AG10803 (cell line): ENCODE data around the gene ESPN.
"Not testable (repeated sequence)": the region's sequence is repeated elsewhere in the genome, so short reads cannot be mapped to it uniquely, and the experiment has no call there.

Experiments used
- DNase-seq: peaks from one replicate; pipeline ENCODE4 v3.0.0; 2010; ENCODE audit warnings: low read depth
- H3K4me3 ChIP-seq: 2 replicates; pipeline ENCODE4 v1.5.1; 2011; ENCODE audit warnings: mild to moderate bottlenecking, low read length, control low read depth
- TF ChIP-seq, protein P1 (sequence below): conservative IDR thresholded peaks from 2 replicates; pipeline ENCODE4 v1.5.1; 2011; ENCODE audit warnings: mild to moderate bottlenecking, low read length, control low read depth, inconsistent platforms

Gene ESPN

DNA sequence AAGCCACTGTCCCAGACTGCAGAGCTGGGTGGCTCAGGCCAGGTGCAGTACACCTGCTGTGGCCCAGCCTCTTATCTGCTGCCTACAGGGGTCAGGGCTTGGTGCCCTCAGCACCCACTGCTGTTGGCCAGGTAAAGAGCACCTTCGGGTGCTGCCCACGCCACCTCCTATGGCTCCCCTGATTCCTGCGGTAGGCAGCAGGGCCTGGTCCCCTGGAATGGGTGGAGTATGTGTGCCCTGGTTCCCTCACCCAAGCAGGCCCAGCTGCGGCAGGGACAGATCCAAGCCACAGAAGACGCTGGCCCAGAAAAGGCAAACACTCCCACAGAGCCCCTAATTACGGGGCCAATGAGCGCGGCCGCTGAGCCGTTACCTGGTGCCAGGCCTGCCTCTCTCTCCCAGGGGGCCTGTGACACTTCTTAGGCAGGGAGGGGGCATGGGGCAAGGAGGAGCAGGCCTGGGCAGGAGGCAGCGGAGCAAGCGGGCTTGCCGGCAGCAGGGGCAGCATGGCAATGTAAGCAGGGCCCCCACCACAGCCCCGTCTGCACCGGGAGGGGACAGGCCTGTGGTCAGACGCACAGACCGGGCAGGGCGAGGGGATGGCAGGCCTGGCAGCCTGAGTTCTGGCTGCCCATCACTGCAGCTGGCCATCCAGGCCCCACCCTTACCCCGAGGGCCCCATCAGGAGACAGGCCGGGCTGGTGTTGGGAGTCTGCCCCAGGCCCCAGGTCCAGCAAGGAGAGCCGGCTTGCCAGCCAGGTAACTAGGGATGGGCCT lies 19.0 kb downstream of the ESPN start:
- TF ChIP-seq, protein P1, sequence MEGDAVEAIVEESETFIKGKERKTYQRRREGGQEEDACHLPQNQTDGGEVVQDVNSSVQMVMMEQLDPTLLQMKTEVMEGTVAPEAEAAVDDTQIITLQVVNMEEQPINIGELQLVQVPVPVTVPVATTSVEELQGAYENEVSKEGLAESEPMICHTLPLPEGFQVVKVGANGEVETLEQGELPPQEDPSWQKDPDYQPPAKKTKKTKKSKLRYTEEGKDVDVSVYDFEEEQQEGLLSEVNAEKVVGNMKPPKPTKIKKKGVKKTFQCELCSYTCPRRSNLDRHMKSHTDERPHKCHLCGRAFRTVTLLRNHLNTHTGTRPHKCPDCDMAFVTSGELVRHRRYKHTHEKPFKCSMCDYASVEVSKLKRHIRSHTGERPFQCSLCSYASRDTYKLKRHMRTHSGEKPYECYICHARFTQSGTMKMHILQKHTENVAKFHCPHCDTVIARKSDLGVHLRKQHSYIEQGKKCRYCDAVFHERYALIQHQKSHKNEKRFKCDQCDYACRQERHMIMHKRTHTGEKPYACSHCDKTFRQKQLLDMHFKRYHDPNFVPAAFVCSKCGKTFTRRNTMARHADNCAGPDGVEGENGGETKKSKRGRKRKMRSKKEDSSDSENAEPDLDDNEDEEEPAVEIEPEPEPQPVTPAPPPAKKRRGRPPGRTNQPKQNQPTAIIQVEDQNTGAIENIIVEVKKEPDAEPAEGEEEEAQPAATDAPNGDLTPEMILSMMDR = no peak
- no peak overlapping the region for H3K4me3 ChIP-seq
- DNase-seq = no peak

DNA sequence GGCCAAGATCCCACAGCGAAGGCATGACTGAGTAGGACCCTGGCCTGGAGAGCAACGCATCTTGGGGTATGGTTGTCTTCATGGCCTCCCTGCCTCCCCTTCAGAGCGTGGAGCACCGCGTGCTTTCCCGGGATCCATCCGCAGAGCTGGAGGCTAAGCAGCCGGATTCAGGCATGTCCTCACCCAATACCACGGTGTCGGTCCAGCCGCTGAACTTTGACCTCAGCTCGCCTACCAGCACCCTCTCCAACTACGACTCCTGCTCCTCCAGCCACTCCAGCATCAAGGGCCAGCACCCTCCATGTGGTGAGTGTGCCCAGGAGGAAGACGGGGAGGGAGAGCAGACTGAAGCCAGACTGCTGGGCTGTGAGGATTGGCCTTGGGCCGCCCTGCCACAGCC lies 19.8 kb downstream of the ESPN start:
- TF ChIP-seq, protein P1 = no peak
- no peak for DNase-seq
- no peak overlapping the region for H3K4me3 ChIP-seq

- TF ChIP-seq, protein P1 = peak; percentile 57
- H3K4me3 ChIP-seq = no peak overlapping the region
- DNase-seq = peak; percentile 29
Measured at GRCh38 chr1:6445062-6445763, 20.6 kb downstream of the ESPN start.

DNA sequence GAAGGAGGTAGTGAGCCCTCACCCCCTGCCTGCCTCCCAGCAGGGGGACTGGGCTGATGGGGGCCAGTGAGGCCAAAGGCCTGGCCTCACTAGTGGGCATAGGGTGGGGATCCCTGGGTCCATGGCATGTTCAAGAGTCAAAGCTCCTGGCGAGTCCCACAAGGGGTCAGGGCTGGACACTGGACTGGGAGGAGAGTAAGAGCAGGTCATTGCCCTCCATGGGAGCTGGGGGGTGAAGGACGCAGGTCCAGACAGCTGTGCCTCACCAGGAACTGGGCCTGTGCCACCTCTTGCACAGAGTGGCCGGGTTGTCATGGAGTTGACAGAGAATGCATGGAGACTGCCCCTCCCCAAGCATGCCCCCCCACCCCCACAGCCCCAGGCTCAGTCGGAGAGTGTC lies 21.4 kb downstream of the ESPN start:
- not testable (repeated sequence) for H3K4me3 ChIP-seq, DNase-seq

GRCh38 chr1:6446665-6447015 lies 22.1 kb downstream of the ESPN start:
- H3K4me3 ChIP-seq = no peak overlapping the region
- TF ChIP-seq, protein P1 = no peak
- no peak for DNase-seq

DNA sequence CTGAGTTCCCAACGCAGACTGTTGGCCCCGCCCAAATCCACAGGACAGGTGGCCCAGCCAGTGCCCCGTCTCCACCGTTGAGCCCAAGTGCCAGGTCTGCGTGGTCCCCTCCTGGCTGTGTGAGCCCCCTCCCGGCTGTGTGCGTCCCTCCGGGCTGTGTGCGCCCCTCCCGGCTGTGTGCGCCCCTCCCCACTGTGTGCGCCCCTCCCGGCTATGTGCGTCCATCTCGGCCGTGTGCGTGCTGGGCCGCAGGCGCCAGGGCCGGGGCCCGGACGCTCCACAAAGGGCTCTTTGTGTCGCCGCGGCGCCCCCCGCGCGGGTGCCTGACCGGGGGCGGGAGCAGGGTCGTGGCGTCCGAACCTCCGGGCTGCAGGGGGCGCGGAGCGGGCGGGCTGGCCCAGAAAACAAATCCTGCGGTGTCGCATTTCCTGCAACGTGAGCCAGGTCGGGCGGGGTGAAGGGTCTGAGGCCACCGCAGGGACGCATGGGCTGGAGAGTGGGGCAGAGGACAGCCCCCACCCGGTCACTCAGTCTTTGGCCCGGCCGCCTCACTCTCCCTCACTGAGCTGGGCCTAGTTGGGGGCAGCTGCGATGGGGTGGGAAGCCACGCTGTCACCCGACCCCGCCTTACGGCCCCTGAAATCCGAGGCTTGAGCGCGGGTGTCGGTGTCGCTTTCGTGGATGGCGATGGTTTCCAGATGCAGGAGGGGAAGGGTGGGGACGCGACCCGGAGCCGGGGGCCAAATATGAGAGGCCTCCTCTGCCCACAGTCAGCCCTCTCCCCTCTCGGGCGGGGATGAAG lies 22.6 kb downstream of the ESPN start:
- TF ChIP-seq, protein P1 = no peak
- no peak overlapping the region for H3K4me3 ChIP-seq
- DNase-seq = no peak
